HG03457 (cell line): ENCODE data around the gene SERHL2.
"Not testable (repeated sequence)": the region's sequence is repeated elsewhere in the genome, so short reads cannot be mapped to it uniquely, and the experiment has no call there.

ENCODE experiments used
- ATAC-seq: cut with Tn5 transposase; IDR thresholded peaks from one replicate; pipeline ENCODE4 v1.9.1; 2021; ENCODE audit warnings: moderate number of reproducible peaks; ENCODE audit not compliant: unreplicated experiment

SERHL2 gene, protein sequence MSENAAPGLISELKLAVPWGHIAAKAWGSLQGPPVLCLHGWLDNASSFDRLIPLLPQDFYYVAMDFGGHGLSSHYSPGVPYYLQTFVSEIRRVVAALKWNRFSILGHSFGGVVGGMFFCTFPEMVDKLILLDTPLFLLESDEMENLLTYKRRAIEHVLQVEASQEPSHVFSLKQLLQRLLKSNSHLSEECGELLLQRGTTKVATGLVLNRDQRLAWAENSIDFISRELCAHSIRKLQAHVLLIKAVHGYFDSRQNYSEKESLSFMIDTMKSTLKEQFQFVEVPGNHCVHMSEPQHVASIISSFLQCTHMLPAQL

GRCh38 chr22:42553475-42554361 lies at the start of gene SERHL2:
Gene SERHL2 (plus strand): TSS chr22:42553956. CDS start chr22:42554021, 65 bp downstream.
- ATAC-seq = peak; percentile 44

- ATAC-seq = not testable (repeated sequence)
Measured at GRCh38 chr22:42508327-42508974, 45.3 kb upstream of the SERHL2 start.

GRCh38 chr22:42508975-42509364 lies 44.8 kb upstream of the SERHL2 start:
- ATAC-seq = not testable (repeated sequence)

- ATAC-seq = no peak
Measured at GRCh38 chr22:42509548-42509947, 44.2 kb upstream of the SERHL2 start.

DNA sequence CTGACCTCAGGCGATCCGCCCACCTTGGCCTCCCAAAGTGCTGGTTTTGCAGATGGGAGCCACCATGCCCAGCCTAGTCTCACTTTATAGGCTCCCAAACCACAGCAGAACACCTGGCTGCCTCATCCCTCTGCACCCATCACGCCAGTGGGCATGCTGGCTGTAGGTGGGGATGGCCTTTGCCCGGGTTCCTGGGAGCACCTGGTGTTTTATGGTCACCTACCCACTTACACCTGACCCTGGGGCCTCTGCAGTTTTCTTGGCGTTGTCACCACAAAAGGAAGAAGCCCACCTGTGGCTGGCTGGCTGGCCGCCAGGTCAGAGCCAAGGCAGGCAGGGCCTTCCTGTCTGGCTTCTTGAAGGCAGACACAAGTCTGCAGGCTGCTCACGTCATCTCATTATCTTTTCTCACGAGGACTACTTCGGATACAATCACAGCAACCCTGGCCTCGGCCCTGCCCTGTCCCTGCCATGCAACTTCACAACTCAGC lies 42.3 kb upstream of the SERHL2 start:
- no peak for ATAC-seq

GRCh38 chr22:42512273-42512990 lies 41.3 kb upstream of the SERHL2 start:
- ATAC-seq = not testable (repeated sequence)

DNA sequence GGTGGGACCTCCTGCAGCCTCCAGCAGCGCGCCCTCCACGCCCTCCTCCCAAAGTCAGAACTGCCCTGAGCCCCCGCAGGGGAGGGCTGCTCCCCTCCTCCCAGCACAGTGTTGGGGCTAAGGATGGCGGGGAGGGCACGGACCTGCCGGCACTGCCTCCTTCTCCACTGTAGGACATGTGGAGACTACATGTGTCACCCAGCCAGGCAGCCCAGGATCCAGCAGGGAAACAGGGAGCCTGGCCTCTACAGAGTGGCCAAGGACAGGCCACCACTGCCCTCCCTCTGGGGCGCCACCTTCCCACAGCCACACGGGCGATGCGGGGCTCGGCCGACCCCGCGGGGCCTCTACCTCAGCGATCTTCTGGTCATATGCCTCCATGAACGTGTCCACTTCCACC lies 39.4 kb upstream of the SERHL2 start:
- not testable (repeated sequence) for ATAC-seq

- not testable (repeated sequence) for ATAC-seq
Measured at GRCh38 chr22:42515304-42515703, 38.5 kb upstream of the SERHL2 start.

- ATAC-seq = no peak
Measured at GRCh38 chr22:42515896-42516295, 37.9 kb upstream of the SERHL2 start.

GRCh38 chr22:42517103-42517502 lies 36.7 kb upstream of the SERHL2 start:
- not testable (repeated sequence) for ATAC-seq

GRCh38 chr22:42518638-42519524 lies 34.9 kb upstream of the SERHL2 start:
- not testable (repeated sequence) for ATAC-seq

DNA sequence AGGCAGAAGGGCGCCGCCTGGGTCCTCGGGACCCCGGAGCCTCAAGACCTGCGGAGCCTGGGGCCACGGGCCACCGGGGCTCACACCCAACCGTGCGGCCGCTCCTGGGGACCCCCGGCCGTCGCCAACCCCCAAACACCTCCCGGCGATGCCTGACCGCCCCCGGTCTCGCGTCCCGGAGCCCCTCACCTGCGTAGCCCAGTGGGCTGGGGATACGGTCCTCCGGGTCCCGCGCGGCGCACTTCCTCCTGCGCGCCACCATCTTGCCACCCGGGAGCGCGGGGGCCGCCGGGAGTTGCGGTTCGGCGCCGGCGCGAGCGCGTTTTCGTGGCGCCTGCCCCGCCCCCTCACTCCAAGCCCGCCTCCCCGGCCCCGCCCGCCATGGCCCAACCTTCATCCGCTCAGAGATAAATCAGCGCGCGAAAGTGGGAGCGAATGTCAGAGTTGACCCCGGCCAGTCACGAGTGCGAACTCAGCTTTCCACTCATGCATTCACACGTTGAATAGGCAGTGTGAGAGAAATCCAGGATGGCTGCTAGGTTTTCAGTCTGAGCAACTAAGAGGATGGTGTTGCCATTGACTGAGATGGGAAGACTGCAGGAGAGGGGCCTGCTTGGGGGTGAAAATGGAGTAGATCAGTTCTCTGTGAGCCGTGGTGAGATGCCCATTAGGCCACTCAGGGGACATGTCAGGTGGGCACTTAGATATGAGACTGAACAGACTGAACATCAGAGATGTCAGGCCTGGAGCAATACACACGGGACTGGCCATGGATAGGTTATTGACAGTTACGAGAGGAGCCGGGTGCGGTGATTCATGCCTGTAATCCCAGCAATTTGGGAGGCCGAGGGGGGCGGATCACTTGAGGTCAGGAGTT lies 34.0 kb upstream of the SERHL2 start, which contains the start of gene RRP7A:
Gene RRP7A (minus strand): TSS at position 272 of the 877 bp plus-strand sequence. CDS start 10 bp downstream, at position 262.
- ATAC-seq = no peak

- no peak for ATAC-seq
Measured at GRCh38 chr22:42521228-42521546, 32.6 kb upstream of the SERHL2 start.

DNA sequence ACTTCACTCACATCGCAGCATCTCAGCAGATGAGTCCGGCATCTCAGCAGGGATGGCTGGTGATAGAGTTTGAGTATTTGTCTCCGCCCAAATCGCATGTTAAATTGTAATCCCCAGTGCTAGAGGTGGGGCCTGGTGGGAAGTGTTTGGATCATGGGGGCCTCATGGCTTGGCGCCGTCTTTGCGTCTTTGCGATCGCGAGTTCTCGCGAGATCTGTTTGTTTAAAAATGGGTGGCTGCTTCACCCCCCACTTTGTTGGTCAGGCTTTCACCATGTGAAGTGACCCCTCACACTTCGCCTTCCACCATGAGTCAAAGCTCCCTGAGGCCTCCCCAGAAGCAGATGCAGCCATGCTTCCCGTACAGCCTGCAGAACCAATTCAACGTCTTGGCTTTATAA lies 31.2 kb upstream of the SERHL2 start:
- ATAC-seq = no peak

DNA sequence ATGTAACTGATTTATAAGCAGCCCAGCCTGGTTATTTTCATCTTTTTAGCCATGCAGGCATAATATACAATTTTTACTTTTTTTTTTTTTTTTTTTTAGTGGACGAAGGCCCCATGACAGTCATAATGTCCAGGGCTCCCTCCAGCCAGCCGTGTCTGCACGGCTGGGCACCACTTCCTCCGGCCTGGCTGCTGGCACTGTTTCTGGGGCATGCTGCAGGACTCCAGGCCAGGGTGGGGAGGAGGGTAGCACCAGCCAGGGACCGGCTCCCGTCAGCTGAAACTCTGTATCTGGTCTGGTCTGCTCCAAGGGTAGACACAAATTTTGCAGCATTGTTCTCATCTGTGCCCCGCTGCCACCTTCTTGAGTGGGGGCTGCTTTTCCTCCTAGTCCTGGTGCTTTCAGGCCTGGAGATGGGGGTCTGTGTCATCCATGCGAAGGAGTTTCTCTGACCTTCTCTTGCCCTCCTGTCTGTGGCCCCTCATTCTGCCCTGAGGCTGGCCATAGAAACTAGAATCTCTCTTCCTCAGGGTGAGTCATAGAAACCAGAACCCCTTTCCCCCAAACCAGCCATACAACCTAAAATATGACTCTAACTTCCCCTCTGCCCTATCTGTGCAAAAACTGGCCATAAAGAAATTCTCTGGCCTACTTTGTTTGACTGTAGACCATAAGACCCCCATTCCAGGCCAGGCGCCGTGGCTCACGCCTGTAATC lies 25.0 kb upstream of the SERHL2 start:
- ATAC-seq = no peak

DNA sequence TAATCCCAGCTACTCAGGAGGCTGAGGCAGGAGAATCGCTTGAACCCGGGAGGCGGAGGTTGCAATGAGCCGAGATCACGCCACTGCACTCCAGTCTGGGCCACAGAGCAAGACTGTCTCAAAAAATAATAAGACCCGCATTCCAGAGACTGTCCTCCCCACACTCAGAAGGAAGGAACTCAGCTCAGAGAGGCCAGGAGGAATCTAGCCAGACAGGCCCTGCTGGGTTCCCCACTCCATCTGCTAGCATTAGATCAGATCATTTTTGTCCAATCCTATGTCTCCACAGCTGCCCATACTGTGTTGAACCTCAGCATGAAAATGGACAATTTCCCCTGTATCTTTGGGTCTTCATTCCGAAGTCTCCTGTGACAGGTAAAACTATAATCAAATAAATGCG lies 24.3 kb upstream of the SERHL2 start:
- not testable (repeated sequence) for ATAC-seq

GRCh38 chr22:42531401-42532084 lies 22.2 kb upstream of the SERHL2 start:
- ATAC-seq = not testable (repeated sequence)

DNA sequence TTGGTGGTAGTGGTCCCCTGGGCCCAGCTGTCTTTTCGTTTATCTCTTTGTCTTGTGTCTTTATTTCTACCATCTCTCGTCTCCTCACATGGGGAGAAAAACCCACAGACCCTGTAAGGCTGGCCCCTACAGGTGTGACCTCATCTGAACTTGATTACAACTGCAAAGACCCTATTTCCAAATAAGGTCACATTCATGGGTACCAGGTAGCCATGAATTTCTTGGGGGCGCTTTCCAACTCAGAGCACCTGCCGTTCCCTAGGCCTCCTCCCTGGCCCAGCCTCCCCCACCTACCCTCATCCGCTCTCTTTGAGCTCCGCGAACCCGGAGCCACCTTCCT lies 20.1 kb upstream of the SERHL2 start:
- ATAC-seq = no peak
